Activated naive CD4-positive, alpha-beta T cell treated with anti-CD3 and anti-CD28 coated beads, Interleukin-2, amount 10 ng/mL, durations not matched to agents 7 days and 5 days (primary cell): ENCODE data around the gene IFT22.
"Not testable (repeated sequence)": the region's sequence is repeated elsewhere in the genome, so short reads cannot be mapped to it uniquely, and the experiment has no call there.

Source experiments
- CTCF ChIA-PET: fragments of 350-600 bp; sonication (Branson Sonifier 250); formaldehyde crosslinking; loops from one replicate; lab custom pipeline; 2021; ENCODE audit warnings: antibody characterized with exemption; lab: Charles Lee
- DNase-seq: peaks from one replicate; pipeline ENCODE4 v3.0.0-alpha.2; 2020
- H3K27ac Mint-ChIP-seq: one replicate; pipeline ENCODE4 v1.8.0; 2021; ENCODE audit warnings: mild to moderate bottlenecking, moderate library complexity, mixed read lengths
- H3K27me3 Mint-ChIP-seq: one replicate; pipeline ENCODE4 v1.8.0; 2021; ENCODE audit warnings: mild to moderate bottlenecking, mixed read lengths
- H3K36me3 Mint-ChIP-seq: one replicate; pipeline ENCODE4 v1.8.0; 2021; ENCODE audit warnings: mixed read lengths
- H3K4me1 Mint-ChIP-seq: one replicate; pipeline ENCODE4 v1.8.0; 2021; ENCODE audit warnings: mixed read lengths
- H3K4me3 Mint-ChIP-seq: one replicate; pipeline ENCODE4 v1.8.0; 2021; ENCODE audit warnings: mild to moderate bottlenecking, moderate library complexity, mixed read lengths
- H3K9me3 Mint-ChIP-seq: one replicate; pipeline ENCODE4 v1.8.0; 2021; ENCODE audit warnings: mixed read lengths

Gene IFT22

GRCh38 chr7:101280912-101281311, 40.7 kb downstream of the IFT22 start:
- H3K27ac Mint-ChIP-seq, H3K36me3 Mint-ChIP-seq, H3K4me3 Mint-ChIP-seq, H3K4me1 Mint-ChIP-seq, DNase-seq, H3K9me3 Mint-ChIP-seq: not testable (repeated sequence)
- CTCF ChIA-PET, result interaction anchor here (0.7 to 4.1 kb wide), 4 partner anchors 10 to 137 kb away, joined by 3 to 56 read pairs (median 18); no protein-coding TSS in a partner anchor
- H3K27me3 Mint-ChIP-seq, result peaks cover 41% of the 10 kb centered on the region

- Mint-ChIP-seq H3K4me3 (no peak overlapping the region), H3K27me3 (peaks cover 36% of the 10 kb centered on the region), H3K9me3 (no peaks in the 10 kb centered on the region), H3K27ac (no peak overlapping the region), H3K4me1 (peaks cover 8% of the 10 kb centered on the region), H3K36me3 (no peaks in the 10 kb centered on the region)
- CTCF ChIA-PET, result interaction anchor here (1.0 kb wide), 1 partner anchor 86 kb away, joined by 4 read pairs; no protein-coding TSS in a partner anchor
- DNase-seq, result no peak
These were observed 42.9 kb downstream of the IFT22 start for GRCh38 chr7:101278461-101279292.

DNA sequence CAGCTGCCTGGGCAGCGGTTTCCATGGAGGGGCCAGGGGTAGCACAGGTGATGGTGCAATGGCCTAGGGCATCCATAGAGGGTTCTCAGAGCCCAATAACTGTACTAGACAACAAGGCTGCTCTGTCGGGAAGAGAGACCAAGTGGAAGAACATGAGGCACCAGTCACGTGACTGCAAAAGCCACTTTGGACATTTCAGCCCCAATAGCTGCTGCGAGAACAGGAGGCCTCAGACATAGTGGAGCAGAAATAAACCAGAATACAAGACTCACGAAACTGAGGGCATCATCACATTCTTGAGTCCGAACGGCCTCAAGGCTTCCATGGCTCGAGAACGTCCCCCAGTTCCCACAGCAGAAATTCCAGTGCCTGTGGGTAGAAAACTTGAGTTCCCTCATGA, 44.5 kb downstream of the IFT22 start:
- H3K36me3 Mint-ChIP-seq, result no peaks in the 10 kb centered on the region
- CTCF ChIA-PET, result no interaction called here

GRCh38 chr7:101273206-101273605, 48.4 kb downstream of the IFT22 start:
- H3K9me3 Mint-ChIP-seq, result no peaks in the 10 kb centered on the region
- H3K4me3 Mint-ChIP-seq, result no peak overlapping the region
- DNase-seq, result no peak
- no peak overlapping the region for H3K27ac Mint-ChIP-seq
- CTCF ChIA-PET, result interaction anchor here (0.6 to 1.3 kb wide), 2 partner anchors 17 to 132 kb away, joined by 3 to 5 read pairs; no protein-coding TSS in a partner anchor
- no peaks in the 10 kb centered on the region for H3K4me1 Mint-ChIP-seq
- no peaks in the 10 kb centered on the region for H3K36me3 Mint-ChIP-seq
- peaks cover 26% of the 10 kb centered on the region for H3K27me3 Mint-ChIP-seq

More for the DNA sequence above, 44.5 kb downstream of the IFT22 start:
- H3K4me3 Mint-ChIP-seq, result no peak overlapping the region
- H3K4me1 Mint-ChIP-seq, result no peaks in the 10 kb centered on the region
- H3K27ac Mint-ChIP-seq, result no peak overlapping the region
- peaks cover 35% of the 10 kb centered on the region for H3K27me3 Mint-ChIP-seq
- H3K9me3 Mint-ChIP-seq, result no peaks in the 10 kb centered on the region
- no peak for DNase-seq

- Mint-ChIP-seq H3K4me3 (no peak overlapping the region), H3K36me3 (no peaks in the 10 kb centered on the region), H3K4me1 (no peaks in the 10 kb centered on the region), H3K9me3 (no peaks in the 10 kb centered on the region), H3K27me3 (peaks cover 22% of the 10 kb centered on the region), H3K27ac (no peak overlapping the region)
- DNase-seq, result no peak
- CTCF ChIA-PET, result interaction anchor here (1.1 to 1.3 kb wide), 2 partner anchors 20 to 44 kb away, joined by 3 read pairs; no protein-coding TSS in a partner anchor
These were observed 50.6 kb downstream of the IFT22 start for GRCh38 chr7:101271021-101271420.

DNA sequence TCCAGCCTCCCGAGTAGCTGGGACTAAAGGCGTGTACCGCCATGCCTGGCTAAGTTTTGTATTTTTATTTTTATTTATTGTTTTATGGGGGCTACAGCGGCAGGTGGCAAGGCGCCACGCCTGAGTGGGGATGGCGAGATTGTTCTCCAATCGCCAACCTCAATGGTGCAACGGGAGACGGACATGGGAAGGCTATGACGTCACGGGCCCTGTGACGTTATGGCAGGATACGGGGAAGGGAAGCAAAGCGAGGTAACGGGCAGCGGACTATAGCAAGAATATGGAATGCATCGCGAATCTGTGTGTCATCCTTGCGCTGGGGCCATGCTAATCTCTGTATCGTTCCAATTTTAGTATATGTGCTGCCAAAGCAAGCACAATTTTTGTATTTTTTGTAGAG, 51.9 kb downstream of the IFT22 start:
- no peaks in the 10 kb centered on the region for H3K36me3 Mint-ChIP-seq
- H3K9me3 Mint-ChIP-seq, result no peaks in the 10 kb centered on the region
- CTCF ChIA-PET, result interaction anchor here (1.0 kb wide), 1 partner anchor 122 kb away, joined by 4 read pairs; no protein-coding TSS in a partner anchor
- DNase-seq, result no peak
- no peak overlapping the region for H3K4me3 Mint-ChIP-seq
- H3K27ac Mint-ChIP-seq, result no peak overlapping the region
- H3K27me3 Mint-ChIP-seq, result peaks cover 32% of the 10 kb centered on the region
- H3K4me1 Mint-ChIP-seq, result no peaks in the 10 kb centered on the region

- no peak for DNase-seq
- no peak overlapping the region for H3K4me3 Mint-ChIP-seq
- no peaks in the 10 kb centered on the region for H3K4me1 Mint-ChIP-seq
- H3K36me3 Mint-ChIP-seq, result no peaks in the 10 kb centered on the region
- CTCF ChIA-PET, result interaction anchor here (1.4 kb wide), 1 partner anchor 25 kb away, joined by 3 read pairs; no protein-coding TSS in a partner anchor
- peaks cover 49% of the 10 kb centered on the region for H3K27me3 Mint-ChIP-seq
- H3K9me3 Mint-ChIP-seq, result no peaks in the 10 kb centered on the region
- H3K27ac Mint-ChIP-seq, result no peak overlapping the region
These were observed 55.7 kb downstream of the IFT22 start for GRCh38 chr7:101265622-101266516.

DNA sequence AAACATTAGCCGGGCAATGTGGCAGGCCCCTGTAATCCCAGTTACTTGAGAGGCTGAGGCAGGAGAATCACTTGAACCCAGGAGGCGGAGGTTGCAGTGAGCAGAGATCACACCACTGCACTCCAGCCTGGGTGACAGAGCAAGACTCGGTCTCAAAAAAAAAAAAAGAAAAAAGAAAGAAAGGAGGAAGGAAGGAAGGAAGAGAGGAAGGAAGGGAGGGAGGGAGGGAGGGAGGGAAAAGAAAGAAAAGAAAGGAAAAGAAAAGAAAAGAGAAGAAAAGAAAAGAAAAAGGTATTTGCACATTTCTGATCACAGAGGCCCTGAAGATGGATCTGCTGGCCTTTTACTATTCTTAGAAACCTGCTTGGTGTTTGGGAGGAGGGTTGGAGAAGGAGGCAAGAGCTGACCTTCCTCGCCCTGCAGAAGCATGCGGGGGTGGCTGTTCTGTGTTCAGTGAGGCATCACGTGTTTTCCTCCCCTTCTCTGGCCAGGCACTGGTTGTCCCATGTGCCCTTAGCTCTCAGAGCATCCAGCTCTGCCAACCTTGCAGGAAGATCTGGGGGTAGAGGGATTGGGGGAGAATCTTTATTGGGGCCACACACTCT, 57.4 kb downstream of the IFT22 start:
- CTCF ChIA-PET, result interaction anchor here (1.4 kb wide), 1 partner anchor 26 kb away, joined by 3 read pairs; no protein-coding TSS in a partner anchor

More for the DNA sequence above, 57.4 kb downstream of the IFT22 start:
- DNase-seq, H3K36me3 Mint-ChIP-seq, H3K4me1 Mint-ChIP-seq, H3K4me3 Mint-ChIP-seq, H3K9me3 Mint-ChIP-seq: not testable (repeated sequence)
- peaks cover 40% of the 10 kb centered on the region for H3K27me3 Mint-ChIP-seq
- peak overlapping the region; percentile 58 for H3K27ac Mint-ChIP-seq
